ENCODE results near the gene C2orf69.

C2orf69 gene

GRCh38 chr2:199916980-199917379 is 5.9 kb downstream of the C2orf69 start:
- no peak for DNase-seq

- no peak for DNase-seq
These were observed 11.8 kb downstream of the C2orf69 start for GRCh38 chr2:199922856-199923255.

- DNase-seq = no peak
These were observed 12.8 kb downstream of the C2orf69 start for GRCh38 chr2:199923924-199924323.

GRCh38 chr2:199926806-199927205 is 15.7 kb downstream of the C2orf69 start:
- DNase-seq = no peak

GRCh38 chr2:199928226-199928625 is 17.1 kb downstream of the C2orf69 start:
- no peak for DNase-seq

- DNase-seq = no peak
These were observed 17.5 kb downstream of the C2orf69 start for GRCh38 chr2:199928626-199929025.

- no peak for DNase-seq
These were observed 18.2 kb downstream of the C2orf69 start for GRCh38 chr2:199929262-199929661.

- DNase-seq = no peak
These were observed 21.3 kb downstream of the C2orf69 start for GRCh38 chr2:199932312-199932855.

GRCh38 chr2:199933466-199933865 is 22.4 kb downstream of the C2orf69 start:
- DNase-seq = no peak

- DNase-seq = no peak
These were observed 25.5 kb downstream of the C2orf69 start for GRCh38 chr2:199936554-199936953.

GRCh38 chr2:199940373-199940772 is 29.3 kb downstream of the C2orf69 start:
- DNase-seq = no peak

GRCh38 chr2:199943373-199943772 is 32.3 kb downstream of the C2orf69 start:
- no peak for DNase-seq

GRCh38 chr2:199946196-199946595 is 35.1 kb downstream of the C2orf69 start:
- no peak for DNase-seq

GRCh38 chr2:199946836-199947235 is 35.7 kb downstream of the C2orf69 start:
- no peak for DNase-seq

GRCh38 chr2:199950396-199950795 is 39.3 kb downstream of the C2orf69 start:
- DNase-seq = no peak

GRCh38 chr2:199951023-199951422 is 39.9 kb downstream of the C2orf69 start:
- no peak for DNase-seq

GRCh38 chr2:199955007-199955338 is 43.9 kb downstream of the C2orf69 start:
- DNase-seq = no peak

- DNase-seq = peak; percentile 77
These were observed 44.4 kb downstream of the C2orf69 start, which contains the start of the genes MAIP1 and TYW5 for GRCh38 chr2:199955339-199956061. TSS of gene MAIP1 (plus strand) at chr2:199955582. CDS start at chr2:199955799, 217 bp downstream. TSS of gene TYW5 (minus strand) at chr2:199955491. CDS start at chr2:199955470, 21 bp downstream.

GRCh38 chr2:199956062-199956380 is 44.9 kb downstream of the C2orf69 start:
- DNase-seq = no peak

- no peak for DNase-seq
These were observed 46.9 kb downstream of the C2orf69 start for GRCh38 chr2:199958014-199958413.

GRCh38 chr2:199962203-199962602 is 51.1 kb downstream of the C2orf69 start:
- no peak for DNase-seq

GRCh38 chr2:199966405-199966804 is 55.3 kb downstream of the C2orf69 start:
- no peak for DNase-seq

- DNase-seq = no peak
These were observed 55.9 kb downstream of the C2orf69 start for GRCh38 chr2:199966976-199967375.

GRCh38 chr2:199968126-199968525 is 57.0 kb downstream of the C2orf69 start:
- DNase-seq = no peak

GRCh38 chr2:199972088-199972626 is 61.1 kb downstream of the C2orf69 start:
- no peak for DNase-seq

Data from activated CD4-positive, CD25-positive, alpha-beta regulatory T cell treated with anti-CD3 and anti-CD28 coated beads, Interleukin-2, amount 50 U/mL, for 72 hours (primary cell).